ENCODE results near the gene AURKAIP1. TPM values are rescaled to one million over a fixed set of nuclear protein-coding genes. Genes with fewer than 3 reads are reported as not detected.

Gene AURKAIP1
- total and polyA plus RNA-seq, 2 of the 4 experiments (the other 2 are of a cell fraction), result 45.7 to 107 TPM

- BruUV-seq (replicated peaks), result no TSS peak
- in situ Hi-C loops (cut with MboI; ENCODE audit: low sequenced_read_pairs) (no loop called here), intact Hi-C loops (cut with micrococcal nuclease) (no loop called here), dilution Hi-C loops (cut with HindIII; ENCODE audit: low sequenced_read_pairs, unreplicated experiment) (no loop called here)
- Histone ChIP-seq H2BK5ac (ENCODE audit: low read depth, low read length, poor library complexity, severe bottlenecking) (no peak within 1 kb of the TSS), H3K56ac (ENCODE audit: extremely low read depth, insufficient read depth, low read length) (no peak within 1 kb of the TSS), H2AFZ (replicated peaks; ENCODE audit: low read length, poor library complexity) (peak within 1 kb of the TSS; percentile 86), H3K9me1 (ENCODE audit: insufficient read depth, low read length) (no peaks in the 10 kb centered on the region), H3K27me3 (ENCODE audit: control insufficient read depth, insufficient read depth, low read length) (no peaks in the 10 kb centered on the region), H4K20me1 (ENCODE audit: insufficient read depth, low read length) (no peaks in the 10 kb centered on the region), H3K18ac (ENCODE audit: low read depth, low read length) (no peak within 1 kb of the TSS), H3K9ac (ENCODE audit: low read depth, low read length) (no peak within 1 kb of the TSS), H2BK20ac (ENCODE audit: low read depth, low read length) (no peak within 1 kb of the TSS), H3K79me1 (ENCODE audit: low read depth in 1 of 2, low read length in 2 of 2) (no peaks in the 10 kb centered on the region), H3K14ac (replicated peaks; ENCODE audit: low read depth, low read length) (no peak within 1 kb of the TSS), H4K8ac (ENCODE audit: low read depth in 2 of 2, low read length in 2 of 2) (0 out of 4 replicates have a peak within 1 kb of the TSS, but pooled peaks of 1 of the 2 experiments have one; percentile 41), H3K4me1 (ENCODE audit: control insufficient read depth, insufficient read depth, low read length) (peaks cover 3% of the 10 kb centered on the region; the same call in 1 of the 2 replicates), H3K9me3 (ENCODE audit: control insufficient read depth, insufficient read depth, low read length) (no peaks in the 10 kb centered on the region), H3K4ac (ENCODE audit: low read depth, low read length) (no peak within 1 kb of the TSS), H3K36me3 (ENCODE audit: control insufficient read depth, insufficient read depth, low read length) (no peaks in the 10 kb centered on the region), H3K23ac (ENCODE audit: low read depth, low read length) (no peak within 1 kb of the TSS), H2BK120ac (ENCODE audit: low read depth, low read length) (no peak within 1 kb of the TSS), H2AK5ac (ENCODE audit: low read depth, low read length) (no peak within 1 kb of the TSS), H2BK15ac (ENCODE audit: low read depth, low read length) (no peak within 1 kb of the TSS), H3K4me3 (ENCODE audit: insufficient read depth, low read depth, low read length) (no peak within 1 kb of the TSS), H3K4me2 (ENCODE audit: low read depth, low read length) (no peak within 1 kb of the TSS), H4K91ac (ENCODE audit: insufficient read depth, low read depth, low read length) (no peak within 1 kb of the TSS), H4K5ac (ENCODE audit: low read depth, low read length) (no peak within 1 kb of the TSS), H2AK9ac (replicated peaks; ENCODE audit: low read depth, low read length, poor library complexity) (no peak within 1 kb of the TSS), H3K27ac (ENCODE audit: insufficient read depth, low read length) (no peak within 1 kb of the TSS)
- TF ChIP-seq RCOR1 (IDR thresholded peaks at IDR 0.05; ENCODE audit: insufficient replicate concordance, low read length) (no peak), RFX5 (IDR thresholded peaks at IDR 0.05; ENCODE audit: low read depth, low read length) (no peak), RAD21 (IDR thresholded peaks at IDR 0.05; ENCODE audit: low read length) (no peak), SMC3 (IDR thresholded peaks at IDR 0.05; ENCODE audit: low read depth, low read length) (no peak), MXI1 (IDR thresholded peaks at IDR 0.05; ENCODE audit: borderline replicate concordance, low read depth, low read length) (no peak), MAZ (IDR thresholded peaks at IDR 0.05; ENCODE audit: borderline replicate concordance, low read depth, low read length) (no peak), BHLHE40 (IDR thresholded peaks at IDR 0.05; ENCODE audit: low read depth, low read length) (no peak)
- TF ChIP-seq, protein P1, sequence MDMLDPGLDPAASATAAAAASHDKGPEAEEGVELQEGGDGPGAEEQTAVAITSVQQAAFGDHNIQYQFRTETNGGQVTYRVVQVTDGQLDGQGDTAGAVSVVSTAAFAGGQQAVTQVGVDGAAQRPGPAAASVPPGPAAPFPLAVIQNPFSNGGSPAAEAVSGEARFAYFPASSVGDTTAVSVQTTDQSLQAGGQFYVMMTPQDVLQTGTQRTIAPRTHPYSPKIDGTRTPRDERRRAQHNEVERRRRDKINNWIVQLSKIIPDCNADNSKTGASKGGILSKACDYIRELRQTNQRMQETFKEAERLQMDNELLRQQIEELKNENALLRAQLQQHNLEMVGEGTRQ (IDR thresholded peaks at IDR 0.05; ENCODE audit: low read depth, low read length), result no peak
- TF ChIP-seq, protein P2, sequence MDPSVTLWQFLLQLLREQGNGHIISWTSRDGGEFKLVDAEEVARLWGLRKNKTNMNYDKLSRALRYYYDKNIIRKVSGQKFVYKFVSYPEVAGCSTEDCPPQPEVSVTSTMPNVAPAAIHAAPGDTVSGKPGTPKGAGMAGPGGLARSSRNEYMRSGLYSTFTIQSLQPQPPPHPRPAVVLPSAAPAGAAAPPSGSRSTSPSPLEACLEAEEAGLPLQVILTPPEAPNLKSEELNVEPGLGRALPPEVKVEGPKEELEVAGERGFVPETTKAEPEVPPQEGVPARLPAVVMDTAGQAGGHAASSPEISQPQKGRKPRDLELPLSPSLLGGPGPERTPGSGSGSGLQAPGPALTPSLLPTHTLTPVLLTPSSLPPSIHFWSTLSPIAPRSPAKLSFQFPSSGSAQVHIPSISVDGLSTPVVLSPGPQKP (IDR thresholded peaks at IDR 0.05; ENCODE audit: borderline replicate concordance, low read depth, low read length), result no peak
- POLR2A ChIA-PET (ENCODE audit: unreplicated experiment), result no interaction called here
- DNase-seq (no peak), ATAC-seq (ENCODE audit: low read depth) (no peak)
- CTCF ChIA-PET, result no interaction called here
- 100% methylated on average over 1 of the region's 18 CpGs; no CpG with 5 or more reads in 1 of the 2 experiments for WGBS, 2 experiments (ENCODE audit: extremely low coverage in 2 of 2, insufficient read length in 1 of 2)
Observed at GRCh38 chr1:1421147-1421906, 46.3 kb upstream of the AURKAIP1 start, which contains the start of gene ANKRD65. Gene ANKRD65 (minus strand): TSS chr1:1421276. CDS start chr1:1421005, 271 bp downstream.
